Endodermal cell (in vitro differentiated cells): Measurements from ENCODE around the gene VWA3B. TPM values are rescaled to one million over a fixed set of nuclear protein-coding genes. Genes with fewer than 3 reads are reported as not detected.
A peak's percentile ranks its signal among the peaks of the same experiment; 100 is the strongest.

ENCODE experiments used
- DNase-seq: peaks from one replicate; pipeline ENCODE4 v3.0.0-alpha.2; 2017
- H3K27ac ChIP-seq: 2 replicates; pipeline ENCODE4 v1.5.1; 2013; ENCODE audit warnings: mild to moderate bottlenecking, low read depth, low read length, moderate library complexity
- H3K27me3 ChIP-seq: 2 replicates; pipeline ENCODE4 v1.6.1; 2013; ENCODE audit warnings: mild to moderate bottlenecking, low read length, moderate library complexity; ENCODE audit not compliant: insufficient read depth, control insufficient read depth, poor library complexity, severe bottlenecking
- H3K36me3 ChIP-seq: 2 replicates; pipeline ENCODE4 v1.7.0; 2013; ENCODE audit warnings: mild to moderate bottlenecking, low read length, moderate library complexity; ENCODE audit not compliant: control insufficient read depth, insufficient read depth
- H3K4me1 ChIP-seq: one replicate; pipeline ENCODE4 v1.7.0; 2013; ENCODE audit warnings: low read length; ENCODE audit not compliant: control insufficient read depth, insufficient read depth
- H3K4me3 ChIP-seq: 2 replicates; pipeline ENCODE4 v1.5.1; 2013; ENCODE audit warnings: mild to moderate bottlenecking, low read length, moderate library complexity
- H3K9ac ChIP-seq: 2 replicates; pipeline ENCODE4 v1.6.1; 2013; ENCODE audit warnings: mild to moderate bottlenecking, low read length, moderate library complexity; ENCODE audit not compliant: poor library complexity, severe bottlenecking; ENCODE audit errors: extremely low read depth
- H3K9me3 ChIP-seq: 2 replicates; pipeline ENCODE4 v1.6.1; 2013; ENCODE audit warnings: mild to moderate bottlenecking, low read length, moderate library complexity; ENCODE audit not compliant: control insufficient read depth
- H3K27ac Mint-ChIP-seq: 2 replicates; pipeline ENCODE4 v1.8.0; 2020; ENCODE audit warnings: mixed read lengths
- H3K27me3 Mint-ChIP-seq: 2 replicates; pipeline ENCODE4 v1.8.0; 2021; ENCODE audit warnings: mild to moderate bottlenecking, mixed read lengths; ENCODE audit not compliant: insufficient read depth
- H3K36me3 Mint-ChIP-seq: 2 replicates; pipeline ENCODE4 v1.8.0; 2020; ENCODE audit warnings: low read depth, mixed read lengths
- H3K4me1 Mint-ChIP-seq: 2 replicates; pipeline ENCODE4 v1.8.0; 2020; ENCODE audit warnings: mixed read lengths
- H3K4me3 Mint-ChIP-seq: 2 replicates; pipeline ENCODE4 v1.8.0; 2020; ENCODE audit warnings: mild to moderate bottlenecking, moderate library complexity, mixed read lengths
- H3K9me3 Mint-ChIP-seq: 2 replicates; pipeline ENCODE4 v1.8.0; 2020; ENCODE audit warnings: mild to moderate bottlenecking, mixed read lengths
- WGBS, 2 experiments: methylation state at CpG; one replicate each; pipeline versions ENCODE4 v1.1.5 to v1.1.7; 2013; ENCODE audit warnings: missing lambda C conversion rate in 2 of 2, mixed read lengths in 1 of 2; ENCODE audit not compliant: insufficient coverage in 1 of 2, insufficient read length in 1 of 2; 5-methylcytosine and 5-hydroxymethylcytosine counted together
- total RNA-seq, 2 donors: library from RNA; stranded (reverse); fragmentation: NEBNext Ultra II Directional in 1 of 2; extraction: Animal tissue kit (Norgen Biotek cat#: 25700) in 1 of 2; gene quantifications; 2 replicates in 1 of 2; 3 replicates in 1 of 2; pipeline ENCODE4 v1.2.1, GENCODE V29; 2021
- TF ChIP-seq, protein P1 (sequence below): fragments of 200-600 bp; sonication (generic); conservative IDR thresholded peaks from 2 replicates; pipeline ENCODE4 v1.5.0; 2021; ENCODE audit warnings: antibody characterized with exemption, mild to moderate bottlenecking

Gene VWA3B
- total RNA-seq, 2 donors from 2014 or later = 0.38 to 0.64 TPM

- H3K4me3 ChIP-seq = no peak overlapping the region
- no peak for DNase-seq
- H3K4me3 Mint-ChIP-seq = peak overlapping the region; percentile 21
- 81% methylated on average over 2 of the region's 2 CpGs; no CpG with 5 or more reads in 1 of the 2 experiments for WGBS, 2 experiments
- H3K9me3 ChIP-seq = peaks cover 16% of the 10 kb centered on the region
- H3K9me3 Mint-ChIP-seq = peaks cover 14% of the 10 kb centered on the region
- no peaks in the 10 kb centered on the region for H3K27me3 ChIP-seq
- TF ChIP-seq, protein P1, sequence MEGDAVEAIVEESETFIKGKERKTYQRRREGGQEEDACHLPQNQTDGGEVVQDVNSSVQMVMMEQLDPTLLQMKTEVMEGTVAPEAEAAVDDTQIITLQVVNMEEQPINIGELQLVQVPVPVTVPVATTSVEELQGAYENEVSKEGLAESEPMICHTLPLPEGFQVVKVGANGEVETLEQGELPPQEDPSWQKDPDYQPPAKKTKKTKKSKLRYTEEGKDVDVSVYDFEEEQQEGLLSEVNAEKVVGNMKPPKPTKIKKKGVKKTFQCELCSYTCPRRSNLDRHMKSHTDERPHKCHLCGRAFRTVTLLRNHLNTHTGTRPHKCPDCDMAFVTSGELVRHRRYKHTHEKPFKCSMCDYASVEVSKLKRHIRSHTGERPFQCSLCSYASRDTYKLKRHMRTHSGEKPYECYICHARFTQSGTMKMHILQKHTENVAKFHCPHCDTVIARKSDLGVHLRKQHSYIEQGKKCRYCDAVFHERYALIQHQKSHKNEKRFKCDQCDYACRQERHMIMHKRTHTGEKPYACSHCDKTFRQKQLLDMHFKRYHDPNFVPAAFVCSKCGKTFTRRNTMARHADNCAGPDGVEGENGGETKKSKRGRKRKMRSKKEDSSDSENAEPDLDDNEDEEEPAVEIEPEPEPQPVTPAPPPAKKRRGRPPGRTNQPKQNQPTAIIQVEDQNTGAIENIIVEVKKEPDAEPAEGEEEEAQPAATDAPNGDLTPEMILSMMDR = no peak
- no peak overlapping the region for H3K9ac ChIP-seq
- H3K4me1 Mint-ChIP-seq = peaks cover 22% of the 10 kb centered on the region
- no peaks in the 10 kb centered on the region for H3K36me3 Mint-ChIP-seq
- peak overlapping the region; percentile 99 for H3K27ac ChIP-seq
- H3K27ac Mint-ChIP-seq = peak overlapping the region; percentile 33
- no peaks in the 10 kb centered on the region for H3K4me1 ChIP-seq
- H3K27me3 Mint-ChIP-seq = peaks cover 10% of the 10 kb centered on the region
- no peaks in the 10 kb centered on the region for H3K36me3 ChIP-seq
Observed at GRCh38 chr2:98333922-98334321, 247.0 kb downstream of the VWA3B start.

GRCh38 chr2:98334439-98335078 lies 247.6 kb downstream of the VWA3B start:
- peaks cover 11% of the 10 kb centered on the region for H3K9me3 ChIP-seq
- H3K9ac ChIP-seq = no peak overlapping the region
- H3K36me3 Mint-ChIP-seq = no peaks in the 10 kb centered on the region
- H3K4me3 ChIP-seq = no peak overlapping the region
- H3K4me1 ChIP-seq = no peaks in the 10 kb centered on the region
- no peaks in the 10 kb centered on the region for H3K36me3 ChIP-seq
- peaks cover 22% of the 10 kb centered on the region for H3K4me1 Mint-ChIP-seq
- TF ChIP-seq, protein P1 = no peak
- 14 to 30% methylated on average over 1 to 4 of the region's 4 CpGs for whole genome bisulfite sequencing, 2 experiments
- H3K27me3 Mint-ChIP-seq = peaks cover 11% of the 10 kb centered on the region
- peak overlapping the region; percentile 21 for H3K4me3 Mint-ChIP-seq
- peak overlapping the region; percentile 80 for H3K27ac Mint-ChIP-seq
- H3K27me3 ChIP-seq = no peaks in the 10 kb centered on the region
- H3K27ac ChIP-seq = peak overlapping the region; percentile 99
- peaks cover 14% of the 10 kb centered on the region for H3K9me3 Mint-ChIP-seq
- DNase-seq = peak; percentile 63

- Mint-ChIP-seq H3K9me3 (peaks cover 10% of the 10 kb centered on the region), H3K27ac (no peak overlapping the region), H3K4me1 (peaks cover 22% of the 10 kb centered on the region), H3K36me3 (no peaks in the 10 kb centered on the region), H3K27me3 (peaks cover 14% of the 10 kb centered on the region), H3K4me3 (no peak overlapping the region)
- WGBS, 2 experiments = 80 to 86% methylated on average over 3 of the region's 3 CpGs
- Histone ChIP-seq H3K27me3 (no peaks in the 10 kb centered on the region), H3K4me1 (no peaks in the 10 kb centered on the region), H3K9me3 (peaks cover 11% of the 10 kb centered on the region), H3K27ac (peak overlapping the region; percentile 99), H3K36me3 (no peaks in the 10 kb centered on the region), H3K4me3 (no peak overlapping the region), H3K9ac (no peak overlapping the region)
- TF ChIP-seq, protein P1 = no peak
- no peak for DNase-seq
Observed at GRCh38 chr2:98335271-98335670, 248.3 kb downstream of the VWA3B start.
